T-cell (primary cell): ENCODE data around the gene OR52J3. TPM values are rescaled to one million over a fixed set of nuclear protein-coding genes. Genes with fewer than 3 reads are reported as not detected.
A peak's percentile ranks its signal among the peaks of the same experiment; 100 is the strongest.

Experiments used
- ATAC-seq, 4 experiments: fragments of 200-7000 bp in 3 of 4; fragments of 150-1000 bp in 1 of 4; cut with Tn5 transposase; replicated peaks in 1 of 4; 1 replicate in 3 of 4; 2 replicates in 1 of 4; pipeline ENCODE4 v1.10.0; 2021; ENCODE audit warnings: moderate library complexity in 3 of 4, mild to moderate bottlenecking in 2 of 4, moderate number of reproducible peaks in 1 of 4
- CTCF ChIA-PET, 2 donors: fragments of 300-600 bp; sonication (Branson Sonifier 250); formaldehyde crosslinking; loops; one replicate each; lab custom pipeline; 2022; ENCODE audit warnings: antibody characterized with exemption in 2 of 2; lab: Charles Lee
- POLR2A ChIA-PET, 2 donors: fragments of 300-600 bp; sonication (Branson Sonifier 250); formaldehyde crosslinking; loops; one replicate each; lab custom pipeline; 2022; ENCODE audit warnings: antibody characterized with exemption in 2 of 2; lab: Charles Lee
- DNase-seq, 35 experiments: peaks; one replicate each; pipeline versions ENCODE4 v3.0.0 to v3.0.0-alpha.2; 2013 to 2023
- H3K27ac ChIP-seq: one replicate; pipeline ENCODE4 v1.5.1; 2013; ENCODE audit warnings: low read length
- H3K27me3 ChIP-seq, 2 experiments: replicated peaks in 1 of 2; 1 replicate in 1 of 2; 2 replicates in 1 of 2; pipeline versions ENCODE4 v1.6.1 to v1.7.0; 2013; ENCODE audit warnings: low read length in 1 of 2, mixed read lengths in 1 of 2; ENCODE audit not compliant: control insufficient read depth in 2 of 2, insufficient read depth in 2 of 2; ENCODE audit errors: extremely low read depth in 1 of 2
- H3K36me3 ChIP-seq, 2 donors: 1 replicate in 1 of 2; 2 replicates in 1 of 2; pipeline versions ENCODE4 v1.6.1 to v1.7.0; 2013; ENCODE audit warnings: low read length in 1 of 2; ENCODE audit not compliant: control insufficient read depth in 2 of 2, insufficient read depth in 1 of 2; ENCODE audit errors: extremely low read depth in 1 of 2
- H3K4me1 ChIP-seq, 2 experiments: 1 replicate in 1 of 2; 2 replicates in 1 of 2; pipeline versions ENCODE4 v1.6.1 to v1.7.0; 2013; ENCODE audit warnings: low read length in 2 of 2, mixed read lengths in 1 of 2; ENCODE audit not compliant: insufficient read depth in 2 of 2, control insufficient read depth in 1 of 2; ENCODE audit errors: extremely low read depth in 1 of 2
- H3K4me3 ChIP-seq, 2 donors: 1 replicate in 1 of 2; 2 replicates in 1 of 2; pipeline versions ENCODE4 v1.5.1 to v1.7.0; 2013; ENCODE audit warnings: mild to moderate bottlenecking in 2 of 2, low read length in 1 of 2, moderate library complexity in 1 of 2; ENCODE audit not compliant: control insufficient read depth in 1 of 2; ENCODE audit errors: extremely low read depth in 1 of 2
- H3K9me3 ChIP-seq: 2 replicates; pipeline ENCODE4 v1.7.0; 2013
- H3K27ac Mint-ChIP-seq, 2 donors: one replicate each; pipeline ENCODE4 v1.8.0; 2020 to 2021; ENCODE audit warnings: mild to moderate bottlenecking in 2 of 2, mixed read lengths in 2 of 2
- H3K27me3 Mint-ChIP-seq, 2 donors: one replicate each; pipeline ENCODE4 v1.8.0; 2021 to 2022; ENCODE audit warnings: mixed read lengths in 2 of 2
- H3K36me3 Mint-ChIP-seq: one replicate; pipeline ENCODE4 v1.8.0; 2021; ENCODE audit warnings: mixed read lengths
- H3K4me1 Mint-ChIP-seq, 3 donors: one replicate each; pipeline ENCODE4 v1.8.0; 2020 to 2022; ENCODE audit warnings: mixed read lengths in 3 of 3, mild to moderate bottlenecking in 1 of 3
- H3K4me3 Mint-ChIP-seq, 3 donors: one replicate each; pipeline ENCODE4 v1.8.0; 2020 to 2022; ENCODE audit warnings: mild to moderate bottlenecking in 3 of 3, mixed read lengths in 3 of 3, moderate library complexity in 3 of 3
- H3K9me3 Mint-ChIP-seq, 3 donors: one replicate each; pipeline ENCODE4 v1.8.0; 2020 to 2022; ENCODE audit warnings: mixed read lengths in 3 of 3
- WGBS: methylation state at CpG from one replicate; pipeline ENCODE4 v1.1.5; 2013; ENCODE audit warnings: missing lambda C conversion rate; ENCODE audit not compliant: insufficient coverage; 5-methylcytosine and 5-hydroxymethylcytosine counted together
- total RNA-seq, 35 experiments: library from RNA in 6 of 35; stranded (reverse) in 6 of 35; fragments of 120-200 nt in 1 of 35; gene quantifications; one replicate each; pipeline versions ENCODE4 v1.2.1 to v1.2.4 and lab custom pipeline; 2013 to 2026

The OR52J3 gene
- not detected for total RNA-seq
- total RNA-seq (2013): not detected
- total RNA-seq (lab: John Stamatoyannopoulos, UW): 0 reads per million in 29 experiments

GRCh38 chr11:5046226-5046625 lies at the start of gene OR52J3:
Gene OR52J3 (plus strand): TSS chr11:5046526. CDS start chr11:5046526, 0 bp downstream.
- no peaks in the 10 kb centered on the region for H3K9me3 Mint-ChIP-seq
- no peaks in the 10 kb centered on the region for H3K9me3 ChIP-seq
- H3K4me3 Mint-ChIP-seq: no peak within 1 kb of the TSS
- H3K36me3 Mint-ChIP-seq: no peaks in the 10 kb centered on the region
- no peak within 1 kb of the TSS for H3K27ac Mint-ChIP-seq
- no peaks in the 10 kb centered on the region for H3K27me3 Mint-ChIP-seq
- no peak within 1 kb of the TSS for H3K27ac ChIP-seq
- no peak within 1 kb of the TSS for H3K4me3 ChIP-seq
- H3K36me3 ChIP-seq: no peaks in the 10 kb centered on the region
- no peaks in the 10 kb centered on the region for H3K4me1 Mint-ChIP-seq
- H3K4me1 ChIP-seq: no peaks in the 10 kb centered on the region
- no peaks in the 10 kb centered on the region for H3K27me3 ChIP-seq
- ChIA-PET CTCF (no interaction called here), POLR2A (no interaction called here)
- DNase-seq (no peak), ATAC-seq (no peak)
- 100% methylated on average over 1 of the region's 1 CpG for WGBS

- H3K4me3 ChIP-seq: no peak overlapping the region
- ATAC-seq (no peak), DNase-seq (peak in 3 of 35 experiments; percentile 0 to 12 (median 6))
- H3K27me3 ChIP-seq: peaks cover 0 to 2% of the 10 kb centered on the region in 2 experiments
- WGBS: 91% methylated on average over 3 of the region's 6 CpGs
- no peak overlapping the region for H3K27ac ChIP-seq
- H3K36me3 Mint-ChIP-seq: no peaks in the 10 kb centered on the region
- CTCF ChIA-PET: interaction anchor here in 1 of 2 donors (0.7 kb wide), 1 partner anchor 18 kb away, joined by 3 read pairs; no protein-coding TSS in a partner anchor
- H3K36me3 ChIP-seq: no peaks in the 10 kb centered on the region
- POLR2A ChIA-PET: no interaction called here
- H3K27ac Mint-ChIP-seq: no peak overlapping the region
- no peaks in the 10 kb centered on the region for H3K4me1 Mint-ChIP-seq
- H3K9me3 Mint-ChIP-seq: no peaks in the 10 kb centered on the region
- no peaks in the 10 kb centered on the region for H3K4me1 ChIP-seq
- no peak overlapping the region for H3K4me3 Mint-ChIP-seq
- peaks cover 0 to 23% of the 10 kb centered on the region in 2 donors for H3K27me3 Mint-ChIP-seq
- no peaks in the 10 kb centered on the region for H3K9me3 ChIP-seq
Observed at GRCh38 chr11:5004424-5005274, 41.7 kb upstream of the OR52J3 start.

GRCh38 chr11:5007561-5007960 lies 38.8 kb upstream of the OR52J3 start:
- Mint-ChIP-seq H3K4me3 (no peak overlapping the region), H3K27ac (no peak overlapping the region), H3K36me3 (no peaks in the 10 kb centered on the region), H3K9me3 (no peaks in the 10 kb centered on the region), H3K27me3 (peaks cover 0 to 18% of the 10 kb centered on the region in 2 donors), H3K4me1 (no peaks in the 10 kb centered on the region)
- no CpG with 5 or more reads among the region's 2 CpGs for WGBS
- Histone ChIP-seq H3K36me3 (no peaks in the 10 kb centered on the region), H3K4me1 (no peaks in the 10 kb centered on the region), H3K4me3 (no peak overlapping the region), H3K9me3 (no peaks in the 10 kb centered on the region), H3K27me3 (peaks cover 0 to 2% of the 10 kb centered on the region in 2 experiments), H3K27ac (no peak overlapping the region)
- CTCF ChIA-PET: no interaction called here
- ATAC-seq: no peak
- POLR2A ChIA-PET: no interaction called here
- no peak for DNase-seq

- H3K36me3 Mint-ChIP-seq: no peaks in the 10 kb centered on the region
- Histone ChIP-seq H3K36me3 (no peaks in the 10 kb centered on the region), H3K4me1 (no peaks in the 10 kb centered on the region), H3K27me3 (peaks cover 0 to 2% of the 10 kb centered on the region in 2 experiments), H3K27ac (no peak overlapping the region), H3K4me3 (no peak overlapping the region), H3K9me3 (no peaks in the 10 kb centered on the region)
- peaks cover 0 to 7% (median 0%) of the 10 kb centered on the region in 3 donors for H3K9me3 Mint-ChIP-seq
- DNase-seq: no peak
- ChIA-PET POLR2A (no interaction called here), CTCF (no interaction called here)
- H3K27me3 Mint-ChIP-seq: peaks cover 0 to 15% of the 10 kb centered on the region in 2 donors
- no peak overlapping the region for H3K27ac Mint-ChIP-seq
- no peak for ATAC-seq
- WGBS: 70% methylated on average over 2 of the region's 8 CpGs
- H3K4me1 Mint-ChIP-seq: no peaks in the 10 kb centered on the region
- H3K4me3 Mint-ChIP-seq: no peak overlapping the region
Observed at GRCh38 chr11:5011254-5011653, 35.1 kb upstream of the OR52J3 start.

GRCh38 chr11:5013012-5013411 lies 33.3 kb upstream of the OR52J3 start:
- H3K27ac ChIP-seq: no peak overlapping the region
- Mint-ChIP-seq H3K27me3 (peaks cover 0 to 11% of the 10 kb centered on the region in 2 donors), H3K4me1 (no peaks in the 10 kb centered on the region), H3K27ac (no peak overlapping the region), H3K9me3 (peaks cover 0 to 7% (median 0%) of the 10 kb centered on the region in 3 donors), H3K36me3 (no peaks in the 10 kb centered on the region), H3K4me3 (no peak overlapping the region)
- 60% methylated on average over 1 of the region's 1 CpG for WGBS
- H3K9me3 ChIP-seq: no peaks in the 10 kb centered on the region
- H3K4me3 ChIP-seq: no peak overlapping the region
- ATAC-seq: no peak
- ChIA-PET POLR2A (no interaction called here), CTCF (no interaction called here)
- no peaks in the 10 kb centered on the region for H3K36me3 ChIP-seq
- no peaks in the 10 kb centered on the region for H3K27me3 ChIP-seq
- H3K4me1 ChIP-seq: no peaks in the 10 kb centered on the region
- DNase-seq: no peak

- ChIA-PET CTCF (no interaction called here), POLR2A (no interaction called here)
- H3K27ac Mint-ChIP-seq: no peak overlapping the region
- H3K27ac ChIP-seq: no peak overlapping the region
- H3K4me3 ChIP-seq: no peak overlapping the region
- no peaks in the 10 kb centered on the region for H3K4me1 Mint-ChIP-seq
- H3K9me3 Mint-ChIP-seq: peaks cover 27 to 30% (median 27%) of the 10 kb centered on the region in 3 donors
- no peak for DNase-seq
- no peaks in the 10 kb centered on the region for H3K27me3 Mint-ChIP-seq
- no peaks in the 10 kb centered on the region for H3K36me3 ChIP-seq
- ATAC-seq: no peak
- WGBS: no CpG with 5 or more reads among the region's 2 CpGs
- H3K36me3 Mint-ChIP-seq: no peaks in the 10 kb centered on the region
- H3K9me3 ChIP-seq: no peaks in the 10 kb centered on the region
- no peak overlapping the region for H3K4me3 Mint-ChIP-seq
- H3K27me3 ChIP-seq: peaks cover 0 to 8% of the 10 kb centered on the region in 2 experiments
- no peaks in the 10 kb centered on the region for H3K4me1 ChIP-seq
Observed at GRCh38 chr11:5021996-5022395, 24.3 kb upstream of the OR52J3 start.
